ENCODE results near the gene IL17B. TPM values are rescaled to one million over a fixed set of nuclear protein-coding genes. Genes with fewer than 3 reads are reported as not detected.

Gene IL17B
- total RNA-seq, 1 donor from 2014 or later, result not detected

DNA sequence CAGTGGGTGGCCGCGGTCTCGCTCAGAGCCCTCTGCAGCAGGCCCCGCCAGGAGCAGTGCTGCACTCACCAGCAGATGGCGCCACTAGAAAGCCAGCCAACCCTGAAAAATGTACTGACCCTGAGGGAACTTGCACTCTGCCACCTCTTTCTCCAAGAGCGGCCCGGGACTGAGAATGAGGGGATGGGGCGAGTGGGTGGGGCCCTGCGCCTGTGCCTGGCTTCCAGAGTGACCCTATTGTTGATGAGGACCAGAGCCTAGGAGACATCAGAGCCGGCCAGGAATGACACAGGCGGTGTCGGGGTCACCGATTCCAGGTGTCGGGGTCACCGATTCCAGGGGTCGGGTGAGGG is 2.9 kb upstream of the IL17B start:
- Mint-ChIP-seq H3K9me3 (ENCODE audit: low read depth) (no peaks in the 10 kb centered on the region), H3K4me1 (ENCODE audit: low read depth) (peaks cover 2% of the 10 kb centered on the region), H3K27me3 (no peaks in the 10 kb centered on the region), H3K4me3 (ENCODE audit: low read depth) (no peak overlapping the region), H3K36me3 (ENCODE audit: insufficient read depth) (no peaks in the 10 kb centered on the region), H3K27ac (no peak overlapping the region)
- TF ChIP-seq, protein P1, sequence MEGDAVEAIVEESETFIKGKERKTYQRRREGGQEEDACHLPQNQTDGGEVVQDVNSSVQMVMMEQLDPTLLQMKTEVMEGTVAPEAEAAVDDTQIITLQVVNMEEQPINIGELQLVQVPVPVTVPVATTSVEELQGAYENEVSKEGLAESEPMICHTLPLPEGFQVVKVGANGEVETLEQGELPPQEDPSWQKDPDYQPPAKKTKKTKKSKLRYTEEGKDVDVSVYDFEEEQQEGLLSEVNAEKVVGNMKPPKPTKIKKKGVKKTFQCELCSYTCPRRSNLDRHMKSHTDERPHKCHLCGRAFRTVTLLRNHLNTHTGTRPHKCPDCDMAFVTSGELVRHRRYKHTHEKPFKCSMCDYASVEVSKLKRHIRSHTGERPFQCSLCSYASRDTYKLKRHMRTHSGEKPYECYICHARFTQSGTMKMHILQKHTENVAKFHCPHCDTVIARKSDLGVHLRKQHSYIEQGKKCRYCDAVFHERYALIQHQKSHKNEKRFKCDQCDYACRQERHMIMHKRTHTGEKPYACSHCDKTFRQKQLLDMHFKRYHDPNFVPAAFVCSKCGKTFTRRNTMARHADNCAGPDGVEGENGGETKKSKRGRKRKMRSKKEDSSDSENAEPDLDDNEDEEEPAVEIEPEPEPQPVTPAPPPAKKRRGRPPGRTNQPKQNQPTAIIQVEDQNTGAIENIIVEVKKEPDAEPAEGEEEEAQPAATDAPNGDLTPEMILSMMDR (IDR thresholded peaks at IDR 0.05; ENCODE audit: unreplicated experiment), result peak; percentile 92
- DNase-seq (ENCODE audit: low spot score, unreplicated experiment), result peak; percentile 76

DNA sequence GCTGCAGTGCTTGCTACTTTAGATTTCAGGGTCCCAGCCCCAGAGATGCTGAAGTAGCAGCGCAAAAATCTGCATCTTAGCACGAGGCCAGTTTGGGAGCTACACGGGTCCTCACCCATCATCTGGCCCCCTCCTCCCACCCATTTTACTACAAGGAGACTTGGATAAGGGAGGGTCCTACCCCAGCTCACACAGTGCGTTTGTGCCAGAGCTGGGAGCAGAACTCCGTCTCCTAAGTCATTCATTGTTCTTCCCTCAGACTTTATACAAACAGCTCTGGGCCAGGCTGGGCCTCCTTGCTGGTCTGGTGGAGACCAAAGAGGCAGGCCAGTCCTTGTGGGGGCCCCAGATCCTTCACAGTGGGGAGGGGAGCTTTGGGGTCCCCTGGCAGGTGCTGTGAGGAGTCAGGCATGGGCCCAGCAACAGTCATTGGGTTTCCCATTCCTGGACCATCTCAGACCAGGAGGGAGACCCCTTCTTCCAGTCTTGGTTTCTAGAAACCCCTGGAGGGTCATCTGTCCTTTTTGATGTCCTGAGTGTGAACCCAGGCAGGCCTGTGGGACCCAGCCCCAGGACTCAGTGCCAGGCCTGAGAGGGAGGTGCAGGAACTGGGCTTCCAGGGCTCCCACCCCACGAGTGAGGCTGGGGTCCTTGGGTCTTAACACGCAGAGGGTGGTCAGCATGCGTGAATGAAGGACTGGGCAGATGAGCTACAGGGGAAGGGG is 2.3 kb upstream of the IL17B start:
- TF ChIP-seq, protein P1 (IDR thresholded peaks at IDR 0.05; ENCODE audit: unreplicated experiment), result no peak
- Mint-ChIP-seq H3K27me3 (no peaks in the 10 kb centered on the region), H3K27ac (no peak overlapping the region), H3K36me3 (ENCODE audit: insufficient read depth) (no peaks in the 10 kb centered on the region), H3K9me3 (ENCODE audit: low read depth) (no peaks in the 10 kb centered on the region), H3K4me3 (ENCODE audit: low read depth) (no peak overlapping the region), H3K4me1 (ENCODE audit: low read depth) (peaks cover 2% of the 10 kb centered on the region)
- DNase-seq (ENCODE audit: low spot score, unreplicated experiment), result no peak

DNA sequence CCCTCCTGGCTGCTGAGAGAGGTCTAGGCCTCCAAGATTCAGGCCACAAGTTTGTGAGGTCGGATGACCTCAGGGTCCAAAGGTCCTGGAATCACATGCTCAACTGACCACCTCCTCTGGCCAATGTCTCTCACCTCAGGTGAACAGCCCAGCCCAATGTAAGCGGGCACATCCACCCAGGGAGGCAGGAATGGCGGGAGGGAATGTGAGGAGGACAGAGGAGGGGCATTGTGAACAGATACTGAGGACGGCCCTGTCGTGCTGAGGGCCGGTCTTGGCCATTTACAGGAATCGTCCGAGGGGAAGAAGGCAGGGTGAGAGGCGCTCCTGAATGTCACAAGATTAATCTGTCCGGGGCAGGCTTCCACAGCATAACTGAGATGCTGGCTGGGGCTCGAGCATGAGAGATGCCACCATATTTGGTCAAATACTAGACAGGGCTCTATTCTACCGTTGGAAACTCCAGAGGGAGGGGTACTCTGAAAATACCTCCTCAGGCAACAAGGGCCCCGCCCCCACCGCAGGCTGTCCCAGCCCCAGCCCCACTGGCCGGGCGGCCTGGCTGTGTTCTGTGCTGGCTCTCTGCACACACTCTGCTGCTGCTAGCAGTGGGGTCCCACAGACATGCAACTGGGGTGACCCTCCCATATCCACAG is 1.5 kb upstream of the IL17B start:
- Mint-ChIP-seq H3K4me3 (ENCODE audit: low read depth) (no peak overlapping the region), H3K27ac (no peak overlapping the region), H3K4me1 (ENCODE audit: low read depth) (peaks cover 2% of the 10 kb centered on the region), H3K9me3 (ENCODE audit: low read depth) (no peaks in the 10 kb centered on the region), H3K36me3 (ENCODE audit: insufficient read depth) (no peaks in the 10 kb centered on the region), H3K27me3 (no peaks in the 10 kb centered on the region)
- no peak for DNase-seq (ENCODE audit: low spot score, unreplicated experiment)
- TF ChIP-seq, protein P1 (IDR thresholded peaks at IDR 0.05; ENCODE audit: unreplicated experiment), result no peak

DNA sequence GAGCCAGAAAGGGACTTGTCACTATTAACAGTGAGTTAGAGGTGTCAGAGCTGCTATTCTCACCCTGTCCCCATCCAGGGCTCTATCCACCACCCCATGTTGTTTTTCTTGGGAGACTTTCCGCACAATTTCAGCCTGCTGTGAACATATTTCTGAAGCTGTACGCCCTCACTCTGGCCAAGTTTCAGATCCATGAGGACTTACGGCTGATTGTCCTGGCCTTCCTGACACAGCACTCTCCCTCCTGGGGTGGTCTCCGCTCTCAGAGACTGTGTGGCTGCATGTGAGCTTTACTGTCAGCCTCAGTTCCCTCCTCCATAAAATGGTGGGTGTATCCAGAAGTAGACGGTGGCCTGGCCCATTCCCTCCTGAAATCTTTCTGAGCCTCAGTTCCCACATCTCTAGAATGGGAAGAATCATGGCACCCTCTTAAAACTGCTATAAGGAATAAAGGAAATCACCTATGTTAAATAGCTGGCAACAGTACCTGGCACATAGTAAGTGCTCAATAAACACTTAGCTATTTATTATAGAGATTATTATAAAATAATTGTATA is 804 bp upstream of the IL17B start:
- no peak for DNase-seq (ENCODE audit: low spot score, unreplicated experiment)
- H3K27ac Mint-ChIP-seq, result no peak overlapping the region
- H3K4me3 Mint-ChIP-seq (ENCODE audit: low read depth), result no peak overlapping the region
- peaks cover 2% of the 10 kb centered on the region for H3K4me1 Mint-ChIP-seq (ENCODE audit: low read depth)
- H3K27me3 Mint-ChIP-seq, result no peaks in the 10 kb centered on the region
- no peaks in the 10 kb centered on the region for H3K9me3 Mint-ChIP-seq (ENCODE audit: low read depth)
- no peaks in the 10 kb centered on the region for H3K36me3 Mint-ChIP-seq (ENCODE audit: insufficient read depth)
- TF ChIP-seq, protein P1 (IDR thresholded peaks at IDR 0.05; ENCODE audit: unreplicated experiment), result no peak

DNA sequence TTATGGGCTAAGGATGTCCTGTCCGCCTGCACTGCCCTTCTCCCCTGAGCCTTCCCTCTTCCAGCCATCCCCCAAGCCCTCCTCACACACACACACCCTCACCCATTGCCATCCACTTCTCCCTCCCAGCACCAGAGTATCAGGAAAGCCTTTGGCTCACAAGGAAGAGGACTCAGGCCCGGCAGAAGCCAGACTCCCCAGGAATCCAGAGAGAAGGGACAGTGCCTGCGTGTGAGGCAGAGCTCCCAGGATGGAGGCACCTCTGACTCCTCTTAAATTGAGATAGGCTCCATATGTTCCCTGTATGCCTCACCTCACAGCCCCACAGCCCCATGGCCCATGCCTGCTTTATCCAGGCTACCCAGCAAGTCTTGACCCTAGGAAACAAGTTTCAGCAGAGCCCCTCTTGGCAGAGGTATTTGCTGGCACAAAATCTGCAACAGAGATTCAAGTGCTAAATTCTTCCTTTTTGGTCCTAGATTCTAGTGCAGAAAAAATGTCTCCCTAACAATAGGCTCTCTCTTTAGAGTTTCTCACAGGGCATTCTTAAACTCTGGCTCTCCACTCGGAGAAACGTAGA is 761 bp downstream of the IL17B start:
- H3K36me3 Mint-ChIP-seq (ENCODE audit: insufficient read depth), result no peaks in the 10 kb centered on the region
- H3K4me3 Mint-ChIP-seq (ENCODE audit: low read depth), result no peak overlapping the region
- no peak overlapping the region for H3K27ac Mint-ChIP-seq
- no peaks in the 10 kb centered on the region for H3K9me3 Mint-ChIP-seq (ENCODE audit: low read depth)
- peaks cover 2% of the 10 kb centered on the region for H3K4me1 Mint-ChIP-seq (ENCODE audit: low read depth)
- no peaks in the 10 kb centered on the region for H3K27me3 Mint-ChIP-seq
- no peak for DNase-seq (ENCODE audit: low spot score, unreplicated experiment)
- TF ChIP-seq, protein P1 (IDR thresholded peaks at IDR 0.05; ENCODE audit: unreplicated experiment), result no peak

Data from progenitor cell of endocrine pancreas (in vitro differentiated cells).